GM12892 (cell line): ENCODE data around the gene SEMA5B.

Experiments used
- POLR2A ChIP-seq: IDR thresholded peaks from 2 replicates; pipeline ENCODE4 v1.6.1; 2011; ENCODE audit warnings: low read depth, low read length, control low read depth
- POLR2AphosphoS5 ChIP-seq: IDR thresholded peaks from 2 replicates; pipeline ENCODE4 v1.6.1; 2011; ENCODE audit warnings: low read depth, low read length, control low read depth
- TAF1 ChIP-seq: IDR thresholded peaks from 2 replicates; pipeline ENCODE4 v1.6.1; 2011; ENCODE audit warnings: low read depth, mild to moderate bottlenecking, control low read depth, low read length, borderline replicate concordance

- TF ChIP-seq POLR2AphosphoS5: no peak
- no peak for TF ChIP-seq POLR2A
- no peak for TF ChIP-seq TAF1
Observed at GRCh38 chr3:123028233-123028828, 768 bp upstream of the SEMA5B start.
